IMR-90 (cell line): Measurements from ENCODE around the gene LPAR5. TPM values are rescaled to one million over a fixed set of nuclear protein-coding genes. Genes with fewer than 3 reads are reported as not detected.

ENCODE experiments used
- ATAC-seq: fragments of 200-7000 bp; cut with Tn5 transposase; 2 replicates; pipeline ENCODE4 v1.9.1; 2020; ENCODE audit warnings: low read depth, mild to moderate bottlenecking, moderate library complexity
- BruUV-seq: library from RNA; stranded (reverse); fragments of 400-500 nt; replicated peaks from 2 replicates; lab custom pipeline; 2021; lab: Mats Ljungman, UMichigan
- CTCF ChIA-PET: fragments of 300-600 bp; formaldehyde crosslinking; extraction: SDS; loops from one replicate; lab custom pipeline; 2021; ENCODE audit warnings: antibody characterized with exemption; lab: Yijun Ruan, JAX
- POLR2A ChIA-PET: fragments of 300-600 bp; sonication (Branson Sonifier 250); formaldehyde crosslinking; loops from one replicate; lab custom pipeline; 2022; ENCODE audit warnings: antibody characterized with exemption; ENCODE audit not compliant: unreplicated experiment; lab: Charles Lee
- DNase-seq: peaks from one replicate; pipeline ENCODE4 v3.0.0; 2013
- H2AFZ ChIP-seq: replicated peaks from 2 replicates; pipeline ENCODE3; 2013; ENCODE audit warnings: low read length, mild to moderate bottlenecking; ENCODE audit not compliant: poor library complexity
- H2AK5ac ChIP-seq: 2 replicates; pipeline ENCODE4 v1.6.1; 2013; ENCODE audit warnings: low read depth, low read length, inconsistent platforms
- H2AK9ac ChIP-seq: replicated peaks from 2 replicates; pipeline ENCODE3; 2013; ENCODE audit warnings: mild to moderate bottlenecking, low read depth, low read length, moderate library complexity; ENCODE audit not compliant: poor library complexity
- H2BK120ac ChIP-seq: 2 replicates; pipeline ENCODE4 v1.6.1; 2013; ENCODE audit warnings: low read depth, low read length, inconsistent platforms
- H2BK15ac ChIP-seq: 3 replicates; pipeline ENCODE4 v1.6.1; 2013; ENCODE audit warnings: low read depth, low read length, inconsistent platforms
- H2BK20ac ChIP-seq: 2 replicates; pipeline ENCODE4 v1.6.1; 2013; ENCODE audit warnings: low read depth, mild to moderate bottlenecking, inconsistent platforms, low read length, moderate library complexity
- H2BK5ac ChIP-seq: 2 replicates; pipeline ENCODE4 v1.6.1; 2013; ENCODE audit warnings: mild to moderate bottlenecking, low read depth, low read length, inconsistent platforms; ENCODE audit not compliant: poor library complexity, severe bottlenecking
- H3K14ac ChIP-seq: replicated peaks from 2 replicates; pipeline ENCODE4 v1.6.1; 2013; ENCODE audit warnings: low read depth, low read length, inconsistent platforms
- H3K18ac ChIP-seq: 2 replicates; pipeline ENCODE4 v1.6.1; 2013; ENCODE audit warnings: low read depth, low read length, control low read depth
- H3K23ac ChIP-seq: 2 replicates; pipeline ENCODE4 v1.6.1; 2013; ENCODE audit warnings: low read depth, low read length, inconsistent platforms
- H3K27ac ChIP-seq: 2 replicates; pipeline ENCODE4 v1.5.1; 2013; ENCODE audit warnings: mild to moderate bottlenecking, control low read depth, low read length; ENCODE audit not compliant: insufficient read depth
- H3K27me3 ChIP-seq: 2 replicates; pipeline ENCODE4 v1.6.1; 2013; ENCODE audit warnings: low read length; ENCODE audit not compliant: control insufficient read depth, insufficient read depth
- H3K36me3 ChIP-seq: 2 replicates; pipeline ENCODE4 v1.6.1; 2013; ENCODE audit warnings: low read length, mixed read lengths; ENCODE audit not compliant: control insufficient read depth, insufficient read depth
- H3K4ac ChIP-seq: 2 replicates; pipeline ENCODE4 v1.6.1; 2013; ENCODE audit warnings: low read depth, low read length, inconsistent platforms
- H3K4me1 ChIP-seq: 2 replicates; pipeline ENCODE4 v1.6.1; 2013; ENCODE audit warnings: low read length, mixed read lengths; ENCODE audit not compliant: control insufficient read depth, insufficient read depth
- H3K4me2 ChIP-seq: 2 replicates; pipeline ENCODE4 v1.6.1; 2013; ENCODE audit warnings: low read depth, mild to moderate bottlenecking, control low read depth, low read length, moderate library complexity
- H3K4me3 ChIP-seq: 2 replicates; pipeline ENCODE4 v1.5.1; 2013; ENCODE audit warnings: low read depth, mild to moderate bottlenecking, control low read depth, low read length, moderate library complexity; ENCODE audit not compliant: insufficient read depth
- H3K56ac ChIP-seq: 2 replicates; pipeline ENCODE4 v1.6.1; 2013; ENCODE audit warnings: low read length, inconsistent platforms; ENCODE audit not compliant: insufficient read depth; ENCODE audit errors: extremely low read depth
- H3K79me1 ChIP-seq, 2 experiments: 2 replicates each; pipeline ENCODE4 v1.6.1; 2013; ENCODE audit warnings: low read length in 2 of 2, inconsistent platforms in 1 of 2, low read depth in 1 of 2
- H3K9ac ChIP-seq: 2 replicates; pipeline ENCODE4 v1.6.1; 2013; ENCODE audit warnings: low read depth, low read length, control low read depth
- H3K9me1 ChIP-seq: 2 replicates; pipeline ENCODE4 v1.6.1; 2013; ENCODE audit warnings: low read length, inconsistent platforms; ENCODE audit not compliant: insufficient read depth
- H3K9me3 ChIP-seq: 2 replicates; pipeline ENCODE4 v1.6.1; 2013; ENCODE audit warnings: low read length; ENCODE audit not compliant: control insufficient read depth, insufficient read depth
- H4K20me1 ChIP-seq: 2 replicates; pipeline ENCODE4 v1.6.1; 2013; ENCODE audit warnings: low read length, inconsistent platforms; ENCODE audit not compliant: insufficient read depth
- H4K5ac ChIP-seq: 2 replicates; pipeline ENCODE4 v1.6.1; 2013; ENCODE audit warnings: mild to moderate bottlenecking, low read depth, low read length, control low read depth
- H4K8ac ChIP-seq, 2 experiments: 2 replicates each; pipeline ENCODE4 v1.6.1; 2013; ENCODE audit warnings: low read depth in 2 of 2, low read length in 2 of 2, control low read depth in 1 of 2, inconsistent platforms in 1 of 2
- H4K91ac ChIP-seq: 2 replicates; pipeline ENCODE4 v1.6.1; 2013; ENCODE audit warnings: low read depth, low read length, inconsistent platforms; ENCODE audit not compliant: insufficient read depth
- CEBPB ChIP-seq: IDR thresholded peaks from 2 replicates; pipeline ENCODE4 v1.6.1; 2012; ENCODE audit warnings: low read depth, low read length, improper control_type of control experiment
- MXI1 ChIP-seq: IDR thresholded peaks from 2 replicates; pipeline ENCODE4 v1.6.1; 2012; ENCODE audit warnings: low read depth, mild to moderate bottlenecking, low read length, moderate library complexity, borderline replicate concordance
- NFE2L2 ChIP-seq: fragments of 150-350 bp; IDR thresholded peaks from 2 replicates; pipeline ENCODE4 v1.6.1; 2016; ENCODE audit warnings: low read depth, mild to moderate bottlenecking, low read length
- RCOR1 ChIP-seq: IDR thresholded peaks from 2 replicates; pipeline ENCODE4 v1.6.1; 2012; ENCODE audit warnings: mild to moderate bottlenecking, low read length, improper control_type of control experiment; ENCODE audit not compliant: insufficient replicate concordance
- RFX5 ChIP-seq: IDR thresholded peaks from 2 replicates; pipeline ENCODE4 v1.8.0; 2012; ENCODE audit warnings: low read depth, mild to moderate bottlenecking, low read length, moderate library complexity
- WGBS, 2 experiments: methylation state at CpG; one replicate each; pipeline versions ENCODE4 v1.1.5 to v1.1.7; 2013; ENCODE audit warnings: missing lambda C conversion rate in 2 of 2; ENCODE audit not compliant: insufficient read length in 1 of 2; ENCODE audit errors: extremely low coverage in 2 of 2; 5-methylcytosine and 5-hydroxymethylcytosine counted together
- dilution Hi-C: fragments of 300-500 bp; cut with HindIII; formaldehyde crosslinking; loops from one replicate; pipeline ENCODE4 v1.14.3; 2018; ENCODE audit warnings: low sequenced_read_pairs; ENCODE audit not compliant: unreplicated experiment
- in situ Hi-C: fragments of 300-500 bp; cut with MboI; formaldehyde crosslinking; loops from 3 replicates; pipeline ENCODE4 v1.14.3; 2019; ENCODE audit warnings: low sequenced_read_pairs, inconsistent platforms, mixed read lengths
- intact Hi-C: fragments of 100-400 bp; cut with micrococcal nuclease; formaldehyde crosslinking; loops from 2 replicates; pipeline ENCODE4 v1.10.0; 2022
- polyA plus RNA-seq, 3 experiments: library from polyadenylated mRNA; depleted of rRNA; stranded (reverse); fragments of >200 nt; gene quantifications; 2 replicates each; pipeline ENCODE4 v1.2.3, GENCODE V29; 2012; ENCODE audit warnings: low replicate concordance in 1 of 3
- total RNA-seq: library from RNA; depleted of rRNA; stranded (reverse); fragments of >200 nt; gene quantifications from 2 replicates; pipeline ENCODE4 v1.2.3, GENCODE V29; 2012

The LPAR5 gene
- total and polyA plus RNA-seq, 2 of the 4 experiments (the other 2 are of a cell fraction), result not detected

DNA sequence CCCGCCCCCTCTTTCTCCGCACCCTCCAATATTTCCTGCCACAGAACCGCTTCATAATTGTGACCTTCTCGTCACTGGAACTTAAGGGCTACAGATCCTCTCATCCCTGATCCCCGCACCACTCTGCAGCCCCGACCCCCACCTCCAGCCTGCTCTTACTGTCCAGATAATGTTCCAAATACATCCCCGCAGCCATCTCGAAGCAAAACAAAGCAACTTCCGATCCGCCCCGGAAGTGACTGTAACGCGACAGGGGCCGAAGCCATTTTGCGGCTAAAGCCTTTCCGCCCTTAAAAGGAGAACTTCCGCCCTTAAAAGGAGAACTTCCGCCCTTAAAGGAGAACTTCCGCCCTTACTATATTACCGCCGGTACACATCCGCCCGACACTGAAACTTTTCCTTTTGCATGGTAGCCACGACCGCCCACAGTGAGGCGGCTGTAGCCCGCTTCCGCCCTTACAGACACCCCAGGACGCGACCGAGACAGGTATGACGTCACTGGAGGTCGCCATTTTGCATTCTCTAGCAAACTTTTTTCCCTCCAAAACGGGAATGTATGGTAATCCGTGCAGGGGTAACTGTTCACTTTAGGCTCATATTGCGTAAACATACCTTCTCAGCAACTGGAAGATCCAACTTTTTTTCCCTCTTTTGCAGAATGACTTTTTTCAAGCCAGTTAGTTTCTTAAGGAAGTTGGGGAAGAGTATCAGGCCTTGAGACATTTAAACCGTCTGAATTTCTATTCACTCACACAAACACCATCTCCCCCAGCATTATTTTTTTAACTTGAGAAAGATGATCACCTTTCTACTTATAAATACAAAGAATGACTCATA is 27.4 kb upstream of the LPAR5 start, which contains the start of gene ING4 (continued):
- TF ChIP-seq NFE2L2, result peak; percentile 22; the same call in 1 of the 2 replicates

DNA sequence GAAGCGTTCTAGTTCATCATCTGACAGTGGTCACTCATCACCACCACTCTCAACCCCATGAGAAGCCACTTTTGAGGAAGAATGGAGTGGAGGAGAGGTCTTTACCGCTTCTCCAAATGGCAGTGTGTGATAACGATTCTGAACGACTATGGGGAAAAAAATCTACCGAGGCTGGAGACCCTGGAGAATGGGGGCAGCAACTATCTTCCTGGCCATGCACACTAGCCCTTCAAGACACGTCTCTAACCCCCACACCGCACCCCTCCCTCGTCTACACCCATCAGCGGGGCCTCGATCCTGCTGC is 26.8 kb upstream of the LPAR5 start:
- Histone ChIP-seq H3K4me2 (peak overlapping the region; percentile 92), H2BK120ac (peak overlapping the region; percentile 16; the same call in 1 of the 2 replicates), H3K79me1 (peaks cover 16 to 24% of the 10 kb centered on the region in 2 experiments), H4K91ac (no peak overlapping the region; the same call in 1 of the 2 replicates), H3K27me3 (no peaks in the 10 kb centered on the region), H2AK9ac (peak overlapping the region; percentile 99), H3K9ac (peak overlapping the region; percentile 78), H4K20me1 (no peaks in the 10 kb centered on the region), H3K4ac (peak overlapping the region; percentile 80), H3K36me3 (peaks cover 19% of the 10 kb centered on the region), H3K4me3 (peak overlapping the region; percentile 73), H3K23ac (no peak overlapping the region), H3K9me3 (no peaks in the 10 kb centered on the region), H2AFZ (peak overlapping the region; percentile 98), H3K27ac (peak overlapping the region; percentile 71), H3K18ac (no peak overlapping the region), H2BK20ac (no peak overlapping the region), H2BK15ac (no peak overlapping the region), H3K56ac (peak overlapping the region; percentile 75), H3K4me1 (no peaks in the 10 kb centered on the region), H3K14ac (peak overlapping the region; percentile 80), H4K5ac (peak overlapping the region; percentile 76), H2AK5ac (peak overlapping the region; percentile 90), H2BK5ac (peak overlapping the region; percentile 84), H3K9me1 (no peaks in the 10 kb centered on the region), H4K8ac (peak overlapping the region; percentile 91 to 98)
- 0% methylated on average over 4 of the region's 10 CpGs; no CpG with 5 or more reads in 1 of the 2 experiments for WGBS, 2 experiments
- ChIA-PET POLR2A (no interaction called here), CTCF (no interaction called here)
- BruUV-seq, result no TSS peak
- DNase-seq (no peak), ATAC-seq (peak; percentile 66)
- intact Hi-C loops (loop anchor here (2.0 to 5.0 kb wide), 2 partner anchors 26 to 45 kb away; partner anchors contain the start of gene ZNF384), in situ Hi-C loops (no loop called here), dilution Hi-C loops (no loop called here)
- TF ChIP-seq RFX5 (no peak), MXI1 (0 out of 2 replicates have a peak, but pooled peaks have one; percentile 53), CEBPB (no peak), RCOR1 (peak; percentile 16)
